BJ (cell line): ENCODE data around the gene MED13L. TPM values are rescaled to one million over a fixed set of nuclear protein-coding genes. Genes with fewer than 3 reads are reported as not detected.

ENCODE experiments used
- CTCF ChIA-PET: fragments of 350-600 bp; formaldehyde crosslinking; extraction: SDS; loops from one replicate; lab custom pipeline; 2021; ENCODE audit warnings: antibody characterized with exemption, inconsistent platforms; lab: Yijun Ruan, JAX
- POLR2A ChIA-PET: fragments of 300-600 bp; sonication (Branson Sonifier 250); formaldehyde crosslinking; extraction: SDS; loops from one replicate; lab custom pipeline; 2021; ENCODE audit warnings: antibody characterized with exemption; lab: Charles Lee
- DNase-seq: peaks from one replicate; pipeline ENCODE4 v3.0.0-alpha.2; 2011; ENCODE audit warnings: low read depth
- H3K27me3 ChIP-seq: 2 replicates; pipeline ENCODE4 v1.6.0; 2011; ENCODE audit warnings: low read length; ENCODE audit not compliant: control insufficient read depth, insufficient read depth
- H3K36me3 ChIP-seq: 2 replicates; pipeline ENCODE4 v1.5.1; 2011; ENCODE audit warnings: low read length; ENCODE audit not compliant: control insufficient read depth, insufficient read depth
- H3K4me3 ChIP-seq: 2 replicates; pipeline ENCODE4 v1.5.1; 2011; ENCODE audit warnings: low read depth, mild to moderate bottlenecking, control low read depth, low read length
- CTCF ChIP-seq: IDR thresholded peaks from 2 replicates; pipeline ENCODE4 v1.5.1; 2011; ENCODE audit warnings: low read depth, mild to moderate bottlenecking, control low read depth, inconsistent platforms, low read length, moderate library complexity; ENCODE audit not compliant: insufficient read depth
- polyA plus RNA-seq: library from polyadenylated mRNA; depleted of rRNA; stranded (reverse); fragments of >200 nt; gene quantifications from 2 replicates; pipeline ENCODE4 v1.2.3, GENCODE V29; 2011

The MED13L gene
- polyA plus RNA-seq, 1 experiment = 43.7 TPM

- ChIA-PET CTCF (interaction anchor here (1.5 kb wide), 1 partner anchor 18 kb away, joined by 4 read pairs; no protein-coding TSS in a partner anchor), POLR2A (no interaction called here)
- Histone ChIP-seq H3K4me3 (no peak overlapping the region), H3K27me3 (no peaks in the 10 kb centered on the region), H3K36me3 (no peaks in the 10 kb centered on the region)
- DNase-seq = no peak
- no peak for TF ChIP-seq CTCF
Observed at GRCh38 chr12:116321913-116322312, 44.4 kb upstream of the MED13L start.

- Histone ChIP-seq H3K4me3 (no peak overlapping the region), H3K27me3 (no peaks in the 10 kb centered on the region), H3K36me3 (no peaks in the 10 kb centered on the region)
- CTCF ChIA-PET = interaction anchor here (1.5 kb wide), 1 partner anchor 17 kb away, joined by 4 read pairs; no protein-coding TSS in a partner anchor
- POLR2A ChIA-PET = no interaction called here
- DNase-seq = no peak
- TF ChIP-seq CTCF = no peak
Observed at GRCh38 chr12:116320791-116321217, 43.3 kb upstream of the MED13L start.

- TF ChIP-seq CTCF = no peak
- POLR2A ChIA-PET = no interaction called here
- Histone ChIP-seq H3K27me3 (no peaks in the 10 kb centered on the region), H3K36me3 (no peaks in the 10 kb centered on the region), H3K4me3 (no peak overlapping the region)
- peak; percentile 96 for DNase-seq
- CTCF ChIA-PET = no interaction called here
Observed at GRCh38 chr12:116319898-116320621, 42.6 kb upstream of the MED13L start.

- H3K27me3 ChIP-seq = no peaks in the 10 kb centered on the region
- H3K36me3 ChIP-seq = no peaks in the 10 kb centered on the region
- TF ChIP-seq CTCF = no peak
- CTCF ChIA-PET = interaction anchor here (1.2 kb wide), 1 partner anchor 10 kb away, joined by 3 read pairs; no protein-coding TSS in a partner anchor
- DNase-seq = no peak
- POLR2A ChIA-PET = no interaction called here
- no peak overlapping the region for H3K4me3 ChIP-seq
Observed at GRCh38 chr12:116319233-116319897, 41.9 kb upstream of the MED13L start.

- Histone ChIP-seq H3K36me3 (no peaks in the 10 kb centered on the region), H3K27me3 (no peaks in the 10 kb centered on the region), H3K4me3 (no peak overlapping the region)
- POLR2A ChIA-PET = no interaction called here
- no peak for TF ChIP-seq CTCF
- DNase-seq = no peak
- CTCF ChIA-PET = interaction anchor here (1.2 to 1.5 kb wide), 2 partner anchors 10 kb away, joined by 3 to 4 read pairs; no protein-coding TSS in a partner anchor
Observed at GRCh38 chr12:116318576-116319232, 41.2 kb upstream of the MED13L start.
